SK-N-SH (cell line): ENCODE results near the gene SPECC1L.

ENCODE experiments used
- EZH2phosphoT487 ChIP-seq: fragments of 200-600 bp; sonication (generic); IDR thresholded peaks from 2 replicates; pipeline ENCODE4 v1.6.1; 2017; ENCODE audit warnings: low read depth, mixed run types, mild to moderate bottlenecking, antibody characterized with exemption, moderate library complexity, borderline replicate concordance
- MAX ChIP-seq: IDR thresholded peaks from 2 replicates; pipeline ENCODE4 v1.4.0; 2012; ENCODE audit warnings: low read depth
- POLR2AphosphoS5 ChIP-seq: IDR thresholded peaks from 2 replicates; pipeline ENCODE4 v1.6.1; 2012; ENCODE audit warnings: low read depth, low read length
- TAF1 ChIP-seq: IDR thresholded peaks from 2 replicates; pipeline ENCODE4 v1.6.1; 2012; ENCODE audit warnings: low read depth, mild to moderate bottlenecking, low read length, moderate library complexity, borderline replicate concordance
- TF ChIP-seq, protein P1 (sequence below): fragments of 200-600 bp; sonication (generic); IDR thresholded peaks from 2 replicates; pipeline ENCODE4 v1.6.1; 2017; ENCODE audit warnings: antibody characterized with exemption, mild to moderate bottlenecking, moderate library complexity

DNA sequence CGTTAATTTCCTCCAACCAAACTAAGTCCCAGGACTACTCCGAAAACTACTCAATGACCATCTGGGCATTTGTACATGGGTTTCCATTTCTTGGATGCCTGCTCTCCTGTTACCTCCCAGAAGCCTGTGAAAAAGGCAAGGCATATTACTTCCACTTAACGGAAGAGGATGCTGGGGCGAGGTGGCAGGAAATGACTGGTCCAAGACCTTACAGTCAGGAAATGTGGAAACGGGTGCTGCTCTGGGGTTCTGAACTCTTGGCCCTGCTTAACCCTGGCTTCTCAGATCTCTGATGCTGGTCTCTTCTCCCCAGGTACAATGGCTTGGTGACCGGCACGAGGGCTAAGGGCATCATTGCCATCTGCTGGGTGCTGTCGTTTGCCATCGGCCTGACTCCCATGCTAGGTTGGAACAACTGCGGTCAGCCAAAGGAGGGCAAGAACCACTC is 169.7 kb downstream of the SPECC1L start:
- TF ChIP-seq MAX: no peak
- TF ChIP-seq, protein P1, sequence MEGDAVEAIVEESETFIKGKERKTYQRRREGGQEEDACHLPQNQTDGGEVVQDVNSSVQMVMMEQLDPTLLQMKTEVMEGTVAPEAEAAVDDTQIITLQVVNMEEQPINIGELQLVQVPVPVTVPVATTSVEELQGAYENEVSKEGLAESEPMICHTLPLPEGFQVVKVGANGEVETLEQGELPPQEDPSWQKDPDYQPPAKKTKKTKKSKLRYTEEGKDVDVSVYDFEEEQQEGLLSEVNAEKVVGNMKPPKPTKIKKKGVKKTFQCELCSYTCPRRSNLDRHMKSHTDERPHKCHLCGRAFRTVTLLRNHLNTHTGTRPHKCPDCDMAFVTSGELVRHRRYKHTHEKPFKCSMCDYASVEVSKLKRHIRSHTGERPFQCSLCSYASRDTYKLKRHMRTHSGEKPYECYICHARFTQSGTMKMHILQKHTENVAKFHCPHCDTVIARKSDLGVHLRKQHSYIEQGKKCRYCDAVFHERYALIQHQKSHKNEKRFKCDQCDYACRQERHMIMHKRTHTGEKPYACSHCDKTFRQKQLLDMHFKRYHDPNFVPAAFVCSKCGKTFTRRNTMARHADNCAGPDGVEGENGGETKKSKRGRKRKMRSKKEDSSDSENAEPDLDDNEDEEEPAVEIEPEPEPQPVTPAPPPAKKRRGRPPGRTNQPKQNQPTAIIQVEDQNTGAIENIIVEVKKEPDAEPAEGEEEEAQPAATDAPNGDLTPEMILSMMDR: no peak
- no peak for TF ChIP-seq EZH2phosphoT487
- TF ChIP-seq TAF1: no peak
- TF ChIP-seq POLR2AphosphoS5: no peak
